Measurements from ENCODE around the gene SLC16A10.

Gene SLC16A10

DNA sequence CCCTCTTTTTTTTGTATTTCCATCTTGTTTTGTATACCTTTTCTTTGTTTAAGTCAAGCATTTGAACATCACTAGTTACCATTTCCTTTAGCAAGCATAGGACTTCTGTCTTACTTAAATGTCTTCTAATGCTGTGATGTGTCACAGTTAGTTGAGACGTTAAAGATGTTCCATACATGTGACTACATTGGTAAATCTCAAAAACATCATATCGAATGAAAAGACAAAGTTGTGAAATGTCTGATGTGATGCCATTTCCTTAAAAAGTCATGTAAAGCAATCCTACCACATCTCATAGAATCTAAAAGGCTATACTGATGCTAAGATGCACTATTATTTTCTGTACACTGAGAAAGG, 26.8 kb downstream of the SLC16A10 start:
- TF ChIP-seq TAF1 (IDR thresholded peaks at IDR 0.05; ENCODE audit: borderline replicate concordance, insufficient read depth, low read length) (no peak), SIN3A (IDR thresholded peaks at IDR 0.05; ENCODE audit: borderline replicate concordance, insufficient read depth, low read length) (no peak), FOXP2 (optimal IDR thresholded peaks at IDR 0.05; ENCODE audit: borderline replicate concordance, extremely low read depth, extremely low read length, insufficient read depth) (no peak)
- TF ChIP-seq, protein P1, sequence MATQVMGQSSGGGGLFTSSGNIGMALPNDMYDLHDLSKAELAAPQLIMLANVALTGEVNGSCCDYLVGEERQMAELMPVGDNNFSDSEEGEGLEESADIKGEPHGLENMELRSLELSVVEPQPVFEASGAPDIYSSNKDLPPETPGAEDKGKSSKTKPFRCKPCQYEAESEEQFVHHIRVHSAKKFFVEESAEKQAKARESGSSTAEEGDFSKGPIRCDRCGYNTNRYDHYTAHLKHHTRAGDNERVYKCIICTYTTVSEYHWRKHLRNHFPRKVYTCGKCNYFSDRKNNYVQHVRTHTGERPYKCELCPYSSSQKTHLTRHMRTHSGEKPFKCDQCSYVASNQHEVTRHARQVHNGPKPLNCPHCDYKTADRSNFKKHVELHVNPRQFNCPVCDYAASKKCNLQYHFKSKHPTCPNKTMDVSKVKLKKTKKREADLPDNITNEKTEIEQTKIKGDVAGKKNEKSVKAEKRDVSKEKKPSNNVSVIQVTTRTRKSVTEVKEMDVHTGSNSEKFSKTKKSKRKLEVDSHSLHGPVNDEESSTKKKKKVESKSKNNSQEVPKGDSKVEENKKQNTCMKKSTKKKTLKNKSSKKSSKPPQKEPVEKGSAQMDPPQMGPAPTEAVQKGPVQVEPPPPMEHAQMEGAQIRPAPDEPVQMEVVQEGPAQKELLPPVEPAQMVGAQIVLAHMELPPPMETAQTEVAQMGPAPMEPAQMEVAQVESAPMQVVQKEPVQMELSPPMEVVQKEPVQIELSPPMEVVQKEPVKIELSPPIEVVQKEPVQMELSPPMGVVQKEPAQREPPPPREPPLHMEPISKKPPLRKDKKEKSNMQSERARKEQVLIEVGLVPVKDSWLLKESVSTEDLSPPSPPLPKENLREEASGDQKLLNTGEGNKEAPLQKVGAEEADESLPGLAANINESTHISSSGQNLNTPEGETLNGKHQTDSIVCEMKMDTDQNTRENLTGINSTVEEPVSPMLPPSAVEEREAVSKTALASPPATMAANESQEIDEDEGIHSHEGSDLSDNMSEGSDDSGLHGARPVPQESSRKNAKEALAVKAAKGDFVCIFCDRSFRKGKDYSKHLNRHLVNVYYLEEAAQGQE (IDR thresholded peaks at IDR 0.05; ENCODE audit: insufficient read depth in 1 of 2, low read depth in 2 of 2, low read length in 2 of 2), result no peak

DNA sequence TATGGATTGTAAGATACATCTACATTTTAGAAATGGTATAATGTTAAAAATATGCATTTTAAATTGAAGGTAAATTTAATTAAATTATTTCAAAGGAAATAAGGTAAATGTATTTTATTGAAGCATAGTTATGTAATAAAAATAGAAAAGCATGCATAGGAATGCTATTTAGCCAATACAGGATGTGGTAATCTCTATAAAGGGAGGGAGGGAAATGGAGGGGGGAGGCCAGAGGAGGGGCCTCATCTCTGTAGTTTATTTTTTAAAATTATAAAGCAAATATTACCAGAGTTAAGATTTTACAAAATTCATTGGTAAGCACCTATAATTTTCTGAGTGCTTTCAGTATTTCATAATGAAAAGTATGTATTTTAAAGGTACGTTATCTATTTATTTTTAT, 27.2 kb downstream of the SLC16A10 start:
- TF ChIP-seq SIN3A (IDR thresholded peaks at IDR 0.05; ENCODE audit: borderline replicate concordance, insufficient read depth, low read length), result no peak

DNA sequence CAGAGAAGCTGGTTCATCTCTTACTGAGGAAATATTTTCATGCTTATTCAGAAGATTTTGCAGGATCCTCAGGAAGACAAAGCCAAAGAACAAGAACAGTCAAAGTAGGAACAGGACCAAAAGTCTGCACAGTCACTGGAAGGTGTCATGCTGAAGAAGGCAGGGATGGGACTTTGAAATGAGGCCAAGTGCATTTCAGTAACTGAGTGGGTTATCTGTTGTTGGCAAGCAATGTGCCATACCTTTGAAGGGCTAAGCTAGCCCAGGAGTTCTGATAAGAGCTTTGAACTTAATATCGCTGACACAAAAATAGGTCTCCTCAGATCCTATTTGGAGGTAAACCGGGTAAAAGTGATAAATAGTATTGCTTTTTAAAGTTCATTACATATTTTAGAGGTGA, 31.5 kb downstream of the SLC16A10 start:
- TF ChIP-seq, protein P1 (IDR thresholded peaks at IDR 0.05; ENCODE audit: insufficient read depth in 1 of 2, low read depth in 2 of 2, low read length in 2 of 2), result no peak
- no peak for TF ChIP-seq TAF1 (IDR thresholded peaks at IDR 0.05; ENCODE audit: borderline replicate concordance, insufficient read depth, low read length)
- no peak for TF ChIP-seq SIN3A (IDR thresholded peaks at IDR 0.05; ENCODE audit: borderline replicate concordance, insufficient read depth, low read length)
- TF ChIP-seq FOXP2 (optimal IDR thresholded peaks at IDR 0.05; ENCODE audit: borderline replicate concordance, extremely low read depth, extremely low read length, insufficient read depth), result no peak
- no peak for TF ChIP-seq POLR2AphosphoS5 (IDR thresholded peaks at IDR 0.05; ENCODE audit: low read depth, low read length)

DNA sequence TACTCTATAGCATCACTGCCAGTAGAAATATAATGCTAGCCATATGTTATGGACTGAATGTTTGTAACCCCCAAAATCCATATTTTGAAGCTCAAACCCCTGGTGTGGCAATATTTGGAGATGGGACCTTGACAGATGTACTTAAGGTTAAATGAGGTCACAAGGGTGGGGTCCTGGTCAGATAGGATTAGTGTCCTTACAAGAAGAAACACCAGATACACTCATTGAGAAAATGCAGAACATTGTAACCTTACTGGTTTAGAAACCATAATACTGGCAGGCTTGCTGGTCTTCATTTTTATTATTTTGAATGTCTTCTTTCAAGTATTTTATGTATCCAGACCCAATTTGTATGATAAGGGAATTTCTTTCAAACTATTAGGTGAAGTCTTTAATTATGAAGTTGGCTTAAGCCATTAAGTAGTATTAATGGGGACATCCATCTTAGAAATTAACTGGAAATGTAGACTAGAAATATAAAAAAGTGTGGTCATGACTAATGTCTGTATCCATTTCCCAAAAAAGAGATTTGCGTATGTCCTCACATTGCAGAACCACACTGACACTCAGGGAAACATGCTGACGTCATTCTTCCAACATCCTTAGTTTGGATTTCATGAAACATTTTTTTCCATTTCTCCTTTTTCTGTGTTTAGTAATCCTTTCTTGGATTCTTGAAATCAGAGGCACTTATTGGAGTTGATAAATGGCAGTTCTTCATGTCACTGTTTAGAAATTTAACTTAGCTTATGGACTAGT, 32.4 kb downstream of the SLC16A10 start:
- TF ChIP-seq POLR2AphosphoS5 (IDR thresholded peaks at IDR 0.05; ENCODE audit: low read depth, low read length) (no peak), TAF1 (IDR thresholded peaks at IDR 0.05; ENCODE audit: borderline replicate concordance, insufficient read depth, low read length) (no peak), FOXP2 (optimal IDR thresholded peaks at IDR 0.05; ENCODE audit: borderline replicate concordance, extremely low read depth, extremely low read length, insufficient read depth) (no peak), SIN3A (IDR thresholded peaks at IDR 0.05; ENCODE audit: borderline replicate concordance, insufficient read depth, low read length) (no peak)
- TF ChIP-seq, protein P1 (IDR thresholded peaks at IDR 0.05; ENCODE audit: insufficient read depth in 1 of 2, low read depth in 2 of 2, low read length in 2 of 2), result no peak

DNA sequence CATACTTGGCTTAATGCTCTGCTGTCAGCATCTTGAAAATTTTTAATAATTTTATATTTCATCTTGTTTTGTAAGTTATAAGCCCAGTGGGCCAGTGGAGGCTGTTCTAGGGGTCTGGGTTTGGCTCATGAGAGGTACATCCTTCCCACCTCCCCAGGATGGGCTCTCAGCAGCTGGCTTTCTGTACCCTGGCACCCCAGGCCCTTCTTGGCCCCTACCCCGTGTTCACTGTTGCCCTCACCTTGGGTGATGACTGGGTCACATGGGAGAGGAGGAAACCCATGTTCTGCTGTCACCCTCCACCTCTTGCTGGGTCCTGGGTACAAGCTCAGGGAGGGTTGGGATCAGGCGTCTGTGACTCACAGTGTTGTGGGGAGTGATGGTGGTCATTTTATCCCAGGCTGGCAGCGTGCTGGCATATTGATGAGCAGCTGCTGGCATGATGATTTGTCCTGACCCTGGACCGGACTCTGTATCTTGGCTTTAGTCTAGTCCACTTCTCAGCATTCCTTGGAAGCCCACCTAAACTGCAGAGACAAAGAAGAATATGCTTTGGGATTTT, 34.6 kb downstream of the SLC16A10 start:
- no peak for TF ChIP-seq POLR2AphosphoS5 (IDR thresholded peaks at IDR 0.05; ENCODE audit: low read depth, low read length)
- TF ChIP-seq SIN3A (IDR thresholded peaks at IDR 0.05; ENCODE audit: borderline replicate concordance, insufficient read depth, low read length), result no peak
- TF ChIP-seq FOXP2 (optimal IDR thresholded peaks at IDR 0.05; ENCODE audit: borderline replicate concordance, extremely low read depth, extremely low read length, insufficient read depth), result no peak
- TF ChIP-seq, protein P1 (IDR thresholded peaks at IDR 0.05; ENCODE audit: insufficient read depth in 1 of 2, low read depth in 2 of 2, low read length in 2 of 2), result no peak
- TF ChIP-seq TAF1 (IDR thresholded peaks at IDR 0.05; ENCODE audit: borderline replicate concordance, insufficient read depth, low read length), result no peak
